LHCN-M2 (cell line): ENCODE results near the gene MARCHF3. TPM values are rescaled to one million over a fixed set of nuclear protein-coding genes. Genes with fewer than 3 reads are reported as not detected.
"Not testable (repeated sequence)": the region's sequence is repeated elsewhere in the genome, so short reads cannot be mapped to it uniquely, and the experiment has no call there.

Experiments
- DNase-seq: peaks from one replicate; pipeline ENCODE4 v3.0.0-alpha.2; 2012; ENCODE audit warnings: low read depth
- polyA plus RNA-seq: library from polyadenylated mRNA; unstranded; fragments of >200 nt; gene quantifications from one replicate; pipeline ENCODE4 v1.2.1, GENCODE V29; 2012; ENCODE audit warnings: missing spikeins
- total RNA-seq: library from RNA; depleted of rRNA; stranded (reverse); fragments of >200 nt; gene quantifications from 2 replicates; pipeline ENCODE4 v1.2.3, GENCODE V29; 2014; rRNA removed

The MARCHF3 gene, protein sequence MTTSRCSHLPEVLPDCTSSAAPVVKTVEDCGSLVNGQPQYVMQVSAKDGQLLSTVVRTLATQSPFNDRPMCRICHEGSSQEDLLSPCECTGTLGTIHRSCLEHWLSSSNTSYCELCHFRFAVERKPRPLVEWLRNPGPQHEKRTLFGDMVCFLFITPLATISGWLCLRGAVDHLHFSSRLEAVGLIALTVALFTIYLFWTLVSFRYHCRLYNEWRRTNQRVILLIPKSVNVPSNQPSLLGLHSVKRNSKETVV
- total RNA-seq = 13.7 and 15.9 TPM in 2 replicates
- 14.6 TPM for polyA plus RNA-seq

DNA sequence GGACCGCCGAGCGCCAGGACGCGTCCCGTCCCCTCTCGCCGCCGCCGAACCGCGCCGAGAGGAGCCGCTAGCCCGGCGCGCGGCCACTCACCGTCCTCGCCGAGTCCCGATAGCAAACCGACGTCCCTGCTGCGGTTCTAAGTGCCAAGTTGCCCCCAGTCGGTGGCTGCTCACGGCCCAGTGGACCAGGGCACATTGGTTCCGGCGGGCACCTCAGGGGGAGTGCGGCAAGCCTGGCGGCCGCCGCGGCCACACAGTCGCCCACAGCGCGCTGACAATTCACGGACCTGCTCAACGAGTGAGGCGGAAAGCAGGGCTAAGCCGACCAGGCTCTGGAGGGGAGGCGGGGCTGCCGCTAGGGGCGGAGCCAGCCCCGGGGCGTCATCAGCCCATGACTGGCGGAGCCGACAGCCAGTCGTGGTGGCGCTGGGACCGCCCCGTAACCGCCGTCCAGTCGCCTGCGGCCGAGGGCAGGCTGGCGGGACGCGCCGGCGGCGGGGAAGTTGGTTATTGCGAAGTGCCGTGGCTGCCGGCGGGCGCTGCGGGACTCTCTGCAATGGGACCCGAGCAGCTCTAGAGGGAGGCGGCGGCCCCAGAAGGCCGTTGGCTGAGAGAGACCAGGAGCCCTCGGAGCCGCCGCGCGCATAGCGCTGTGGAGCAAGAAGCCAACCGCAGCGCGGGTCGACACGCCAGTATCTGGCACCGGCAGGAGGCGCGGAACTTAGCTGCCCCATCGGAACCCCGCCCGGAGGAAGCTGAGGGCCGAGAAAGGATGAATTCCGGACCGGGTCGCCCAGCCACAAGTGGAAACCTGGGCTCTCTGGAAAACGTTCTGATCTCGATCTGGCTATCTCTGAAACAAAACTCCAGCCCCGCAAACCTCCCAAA, at the start of gene MARCHF3:
Gene MARCHF3 (minus strand): TSS at position 300 of the 888 bp plus-strand sequence. CDS start 112,387 bp downstream, outside the sequence.
- DNase-seq = peak; percentile 91

DNA sequence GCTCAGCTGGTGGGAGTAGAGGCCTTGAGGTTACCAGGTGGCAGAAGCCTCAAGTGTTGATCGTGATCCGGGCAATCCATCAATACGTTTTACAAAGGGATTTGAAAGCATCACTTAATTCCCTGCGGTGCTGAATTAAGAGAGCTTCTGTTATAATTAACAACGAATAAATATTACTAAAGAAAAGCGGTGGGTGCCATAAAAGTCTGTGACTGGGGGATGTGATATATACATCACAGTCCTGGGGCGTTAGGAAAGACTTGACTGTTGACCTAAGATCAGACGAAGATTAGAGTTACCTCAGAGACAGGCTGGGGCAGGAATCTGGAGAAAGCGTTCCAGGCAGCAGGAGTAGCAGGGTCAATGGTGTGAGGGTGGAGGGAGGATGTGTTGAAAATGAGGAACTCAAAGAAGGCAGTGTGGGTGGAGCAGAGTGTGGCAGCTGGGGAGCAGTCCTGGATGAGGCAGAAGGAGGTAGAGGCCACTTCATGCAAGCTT, 49.7 kb upstream of the MARCHF3 start:
- no peak for DNase-seq

DNA sequence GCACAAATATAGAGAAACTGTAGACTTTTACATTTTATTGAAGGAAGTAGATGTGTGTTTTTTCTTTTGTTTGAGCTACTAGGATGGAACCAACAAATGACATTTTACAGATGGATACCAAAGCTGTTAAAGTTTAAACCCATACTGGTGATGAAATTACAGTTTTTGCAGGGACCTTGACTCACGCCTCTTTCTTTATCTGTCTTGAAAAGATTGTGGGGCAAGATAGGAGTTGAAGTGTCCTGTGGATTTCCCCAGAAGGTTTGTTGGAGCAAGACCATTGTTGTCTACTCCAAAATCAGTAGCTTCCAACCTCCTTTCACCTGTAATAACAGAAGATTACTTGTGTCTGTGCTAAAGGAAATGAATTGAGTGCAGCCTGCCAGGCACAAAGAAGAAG, 47.0 kb upstream of the MARCHF3 start:
- no peak for DNase-seq

DNA sequence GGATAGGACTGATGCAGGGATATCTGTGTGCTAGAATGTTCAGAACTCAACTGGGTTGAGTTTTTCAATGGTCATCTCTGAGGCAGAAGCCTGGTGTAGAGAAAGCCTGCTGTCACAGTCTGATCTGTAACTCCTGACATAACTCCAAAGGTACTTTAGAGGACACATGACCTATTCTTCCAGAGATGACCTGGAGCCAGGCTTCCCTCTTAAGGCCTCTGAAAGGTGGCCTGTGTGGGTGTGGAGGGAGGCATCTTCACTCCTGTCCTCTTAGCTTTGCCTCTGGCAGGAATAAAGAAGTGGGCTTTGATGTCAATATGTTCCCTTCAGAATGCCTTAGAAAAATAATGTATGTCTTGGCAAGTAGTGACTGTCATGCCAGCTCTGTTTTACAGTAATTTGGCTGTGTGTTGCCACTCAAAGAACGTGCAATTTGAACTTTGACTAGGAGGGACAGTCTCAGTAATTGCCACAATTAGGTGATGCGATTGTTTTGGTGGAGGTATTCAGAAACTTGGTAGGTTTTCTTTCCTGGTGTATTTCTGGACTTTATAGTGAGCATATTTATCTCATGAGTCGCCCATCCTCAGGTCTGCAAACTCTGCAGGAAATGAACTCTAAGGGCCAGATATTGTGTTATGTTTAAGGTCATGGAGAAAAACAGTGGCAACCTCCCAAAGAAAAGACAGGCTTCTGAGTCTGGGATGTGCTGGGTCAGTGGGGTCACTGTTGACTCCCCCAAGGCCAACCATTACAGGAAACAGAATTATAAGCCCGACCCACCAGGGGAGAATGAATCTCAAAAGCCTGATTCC, 46.2 kb upstream of the MARCHF3 start:
- DNase-seq = peak; percentile 57

DNA sequence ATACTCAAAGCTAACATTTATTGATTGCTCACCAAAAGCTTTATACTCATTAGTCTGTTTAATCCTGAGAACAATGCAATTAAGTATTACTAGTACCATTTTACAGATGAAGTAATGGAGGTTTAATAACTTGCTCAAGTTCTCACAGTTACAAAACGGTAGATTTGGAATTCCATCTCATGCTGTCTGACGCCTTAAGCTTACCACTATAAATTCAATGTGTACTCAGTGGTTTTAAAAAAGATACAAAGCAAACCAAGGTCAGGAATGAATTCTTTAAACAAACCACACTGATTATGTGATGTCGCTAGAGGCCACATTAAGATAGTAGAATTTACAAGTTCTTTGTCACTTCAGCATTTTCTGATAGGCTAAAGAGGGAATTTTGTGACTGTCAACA, 44.1 kb upstream of the MARCHF3 start:
- DNase-seq = no peak

DNA sequence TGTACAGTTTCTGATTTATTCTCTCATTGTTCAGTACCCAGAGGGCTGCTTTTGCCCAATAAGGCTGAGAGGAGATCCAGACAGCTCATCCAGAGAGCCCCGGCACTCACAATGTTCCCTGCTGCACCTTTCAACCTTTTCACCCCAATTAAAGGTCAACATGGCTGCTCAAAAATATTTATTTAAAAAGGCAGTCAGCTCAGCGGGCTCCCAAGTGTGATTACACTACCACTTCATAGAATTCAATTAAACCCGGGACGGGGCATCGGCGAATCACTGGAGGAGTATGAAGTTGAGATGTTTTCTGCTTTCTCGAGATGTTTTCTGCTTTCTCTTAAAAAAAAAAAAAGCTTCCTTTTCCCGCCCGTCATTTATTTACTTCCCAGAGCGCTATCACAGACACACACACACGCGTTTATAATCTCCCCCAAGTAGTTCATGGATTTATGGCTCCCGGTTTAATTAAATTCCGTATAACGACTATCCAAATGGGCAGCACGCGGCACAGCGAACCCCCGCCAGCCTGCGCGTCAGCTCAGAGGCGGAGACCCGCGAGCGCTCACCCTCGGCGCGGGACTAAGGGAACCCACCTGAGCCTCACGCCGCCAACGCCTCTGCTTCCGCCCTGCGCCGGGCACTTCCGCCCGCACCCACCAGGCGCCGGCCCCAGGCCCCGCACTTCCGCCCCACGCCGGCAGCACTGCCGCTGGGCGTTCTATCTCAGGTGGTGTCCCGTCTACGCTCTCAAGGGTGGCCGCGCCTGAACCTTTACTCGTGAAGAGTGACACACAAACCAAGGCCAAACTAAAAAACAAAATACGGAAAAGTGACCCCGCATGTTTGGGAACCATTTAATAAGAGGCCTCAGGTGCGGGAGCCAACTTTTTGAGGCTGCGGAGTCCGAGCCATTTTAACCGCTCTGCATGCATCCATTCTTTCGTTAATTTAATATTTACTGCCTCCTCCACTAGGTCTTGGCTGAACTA, 42.8 kb upstream of the MARCHF3 start, which contains the start of gene C5orf63:
Gene C5orf63 (minus strand): TSS at position 642 of the 986 bp plus-strand sequence. CDS start 14,507 bp downstream, outside the sequence.
- peak; percentile 31 for DNase-seq

DNA sequence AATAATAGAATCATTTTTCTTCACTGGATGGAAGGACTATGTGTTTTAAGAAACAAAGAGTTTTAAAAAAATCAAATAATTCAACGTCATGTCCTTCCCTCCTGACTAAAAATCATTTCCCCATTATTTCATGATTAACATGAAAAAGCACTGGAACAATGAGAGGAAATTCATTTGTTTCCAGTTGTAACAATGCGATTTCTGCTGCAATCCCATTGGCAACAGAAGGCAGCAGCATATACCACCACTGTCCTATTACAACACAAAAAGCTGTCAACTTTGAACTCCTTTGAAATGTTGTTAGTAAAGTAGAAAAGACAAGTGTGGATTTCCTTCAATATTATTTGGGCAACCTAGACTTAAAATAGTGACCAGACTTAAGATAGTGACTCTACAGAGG, 39.9 kb upstream of the MARCHF3 start:
- DNase-seq = no peak

DNA sequence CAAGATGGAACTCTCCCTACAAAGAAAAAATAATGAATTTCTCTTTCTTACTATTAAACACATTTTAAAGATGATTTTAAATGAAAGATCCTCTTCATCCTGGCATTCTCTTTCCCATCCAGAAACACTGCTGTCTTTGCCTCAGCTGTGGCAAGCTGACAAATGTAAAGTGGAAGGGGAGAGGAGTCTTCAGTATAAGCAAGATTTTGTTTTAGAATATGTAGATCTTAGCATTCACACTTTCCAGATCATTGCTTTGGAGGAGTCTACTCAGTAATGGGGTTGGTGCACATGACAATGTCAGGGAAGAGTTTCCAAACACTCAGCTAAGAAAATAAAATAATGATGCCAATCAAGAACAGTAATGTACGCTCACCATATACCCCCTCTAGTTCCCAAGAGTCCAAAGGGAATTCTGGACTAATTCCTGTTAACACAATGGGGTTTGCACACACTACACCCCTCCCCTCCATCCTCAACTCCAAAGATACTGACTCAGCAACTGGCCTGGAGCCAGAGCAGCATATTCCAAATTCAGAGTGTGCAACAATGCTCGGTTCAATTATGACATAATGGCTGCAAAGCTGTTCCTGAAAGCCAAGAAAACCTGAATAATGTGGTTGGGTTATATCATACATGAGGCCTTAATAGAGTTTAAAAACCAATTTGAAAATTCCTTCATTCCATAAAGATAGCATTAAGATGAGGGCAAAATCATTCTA, 38.3 kb upstream of the MARCHF3 start:
- DNase-seq = peak; percentile 55

DNA sequence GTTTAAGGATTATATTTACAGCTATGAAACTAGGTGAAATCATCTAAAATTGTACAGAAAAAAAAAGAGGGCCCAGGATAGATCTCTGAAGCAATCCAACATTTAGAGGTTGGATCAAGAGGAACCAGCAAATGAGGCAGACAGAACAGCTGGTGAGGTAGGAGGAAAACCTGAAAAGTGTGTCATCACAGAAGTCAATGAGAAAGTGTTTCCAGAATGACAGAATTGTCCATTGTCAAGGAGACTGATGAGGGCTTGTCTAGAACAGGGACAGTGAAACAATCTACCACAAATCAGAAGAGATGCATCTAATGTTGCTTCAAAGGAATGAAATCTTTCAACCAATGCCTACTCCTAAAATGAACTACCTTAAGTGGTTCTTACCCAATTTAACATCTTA, 36.4 kb upstream of the MARCHF3 start:
- DNase-seq = no peak

DNA sequence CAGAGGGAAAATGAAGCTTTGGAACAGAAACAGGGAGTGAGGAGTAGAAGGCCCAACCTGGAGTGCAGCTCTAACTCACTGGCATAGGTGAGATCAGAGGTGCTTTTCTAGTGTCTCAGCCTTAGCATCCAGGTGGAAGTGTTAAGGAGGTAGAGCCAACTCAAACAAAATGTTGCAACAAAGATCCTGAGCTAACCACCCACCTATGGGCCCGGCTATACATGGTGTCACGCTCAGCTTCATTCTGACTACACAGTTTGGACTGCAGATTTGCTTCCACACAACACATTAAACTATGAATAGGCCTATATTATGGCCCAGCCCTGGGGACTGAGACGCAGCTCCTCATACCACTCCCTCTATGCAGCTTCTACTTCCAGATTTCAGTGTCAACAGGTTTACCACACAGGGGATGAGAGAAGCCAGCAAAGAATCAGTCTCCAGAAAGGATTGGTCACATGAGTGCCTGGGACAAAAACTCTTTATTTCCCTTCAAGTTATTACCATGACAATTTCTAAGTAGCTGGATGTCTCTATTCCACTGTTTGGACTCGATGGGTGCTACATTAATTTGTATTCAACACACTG, 34.0 kb upstream of the MARCHF3 start:
- DNase-seq = no peak

DNA sequence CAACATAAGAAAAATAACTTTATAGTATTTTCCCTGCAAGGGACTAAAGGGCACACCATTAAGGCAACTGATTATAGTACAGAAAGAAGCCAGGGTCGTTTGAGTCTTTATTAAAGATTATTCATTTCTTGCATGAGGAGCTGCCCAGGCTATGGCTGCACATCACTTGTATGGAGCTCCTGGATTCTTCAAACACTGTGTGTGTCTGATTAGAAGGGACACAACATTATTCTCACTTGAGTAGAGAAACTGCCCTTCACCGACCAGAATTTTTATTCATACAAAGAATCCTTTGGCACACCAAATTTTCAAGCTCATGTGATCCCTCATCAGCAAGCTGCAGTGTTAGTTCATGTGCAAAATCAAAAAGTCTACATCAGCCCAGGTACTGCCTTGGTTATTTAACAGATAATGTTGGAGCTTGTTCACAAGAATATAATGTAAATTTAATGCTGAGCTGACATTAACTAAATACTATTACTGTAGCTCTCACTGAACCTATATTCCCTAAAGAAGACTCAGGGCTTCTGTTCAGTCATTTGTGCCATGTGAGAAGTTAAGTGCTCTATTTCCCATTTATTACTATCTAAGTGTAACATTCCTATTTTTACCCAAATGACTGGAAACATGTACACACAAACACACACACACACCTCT, 33.0 kb upstream of the MARCHF3 start:
- no peak for DNase-seq

DNA sequence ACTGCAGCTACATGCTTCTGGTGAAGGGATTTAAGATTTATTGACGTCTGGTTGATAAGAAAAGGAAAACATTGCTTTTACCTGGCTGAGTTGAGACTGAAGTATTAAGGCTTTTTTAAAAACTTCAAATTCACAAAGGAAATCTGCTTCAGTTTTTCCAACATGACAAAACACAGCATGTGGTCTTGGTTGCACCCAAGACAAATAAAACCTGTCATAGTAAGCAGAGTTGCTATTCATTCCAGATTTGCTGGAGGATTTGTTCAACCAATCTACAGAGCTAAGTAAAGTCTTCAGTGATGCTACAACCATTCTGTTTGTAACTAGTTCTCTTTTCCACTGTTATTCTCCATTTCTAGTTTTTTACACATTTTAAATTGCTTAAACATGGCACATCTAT, 31.6 kb upstream of the MARCHF3 start:
- no peak for DNase-seq

DNA sequence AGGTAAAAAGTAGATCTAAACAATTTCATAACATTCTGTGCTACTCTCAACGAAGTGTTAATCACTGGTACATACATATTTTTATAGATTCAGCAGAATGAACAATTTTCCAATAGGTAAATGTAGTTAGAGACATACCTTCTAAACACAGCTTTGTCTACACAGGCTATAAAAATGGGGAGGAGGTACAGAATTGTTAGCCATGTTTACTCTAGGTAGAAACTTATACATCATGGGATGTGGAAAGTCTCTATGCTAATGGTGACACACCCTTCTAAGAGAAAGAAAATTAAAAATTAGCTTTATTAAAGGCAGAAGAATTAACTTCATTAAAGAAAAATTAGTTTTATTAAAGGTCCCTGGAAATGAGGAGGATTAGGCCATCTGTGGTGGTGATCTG, 31.2 kb upstream of the MARCHF3 start:
- no peak for DNase-seq

DNA sequence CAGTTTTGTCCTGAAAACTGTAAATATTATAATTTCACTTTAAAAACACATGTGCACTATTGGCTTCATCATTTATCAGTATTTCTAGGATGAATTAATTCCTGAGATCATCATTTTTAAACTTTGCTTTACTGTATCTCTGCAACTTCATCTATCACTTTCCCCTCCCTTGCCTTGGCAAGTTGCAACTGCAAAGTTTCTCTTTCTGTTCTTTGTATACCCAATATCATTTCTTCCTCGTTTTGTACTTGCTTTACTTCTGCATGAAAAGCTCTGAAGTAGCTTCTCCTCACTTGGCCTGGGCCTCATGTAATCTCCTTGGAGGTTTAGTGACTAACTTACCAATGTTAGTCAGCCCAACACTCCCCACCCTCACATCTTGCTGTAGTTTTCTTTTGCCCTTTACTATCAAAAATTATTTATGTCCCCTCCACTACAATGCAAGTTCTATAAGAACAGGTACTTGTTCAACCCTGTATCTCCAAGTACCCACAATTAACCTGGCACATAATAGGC, 30.2 kb upstream of the MARCHF3 start:
- no peak for DNase-seq

DNA sequence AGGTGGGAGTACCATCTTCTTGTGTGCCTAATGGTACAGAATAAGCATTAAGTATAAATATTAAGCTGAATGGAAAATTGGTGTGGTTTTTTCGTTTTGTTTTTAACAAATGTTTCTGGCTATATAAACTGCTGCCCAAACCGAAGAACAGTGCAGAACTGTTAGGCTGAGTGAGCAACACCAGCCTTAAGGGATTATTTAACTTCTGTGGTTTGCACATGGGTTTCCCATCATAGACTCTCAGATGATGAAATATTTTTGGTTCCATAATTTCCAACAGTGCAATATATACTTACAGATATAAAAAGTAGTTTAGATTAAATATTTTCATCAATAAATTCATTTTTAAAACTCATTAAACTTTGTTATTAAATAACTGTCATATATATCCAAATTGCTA, 26.5 kb upstream of the MARCHF3 start:
- DNase-seq = no peak

DNA sequence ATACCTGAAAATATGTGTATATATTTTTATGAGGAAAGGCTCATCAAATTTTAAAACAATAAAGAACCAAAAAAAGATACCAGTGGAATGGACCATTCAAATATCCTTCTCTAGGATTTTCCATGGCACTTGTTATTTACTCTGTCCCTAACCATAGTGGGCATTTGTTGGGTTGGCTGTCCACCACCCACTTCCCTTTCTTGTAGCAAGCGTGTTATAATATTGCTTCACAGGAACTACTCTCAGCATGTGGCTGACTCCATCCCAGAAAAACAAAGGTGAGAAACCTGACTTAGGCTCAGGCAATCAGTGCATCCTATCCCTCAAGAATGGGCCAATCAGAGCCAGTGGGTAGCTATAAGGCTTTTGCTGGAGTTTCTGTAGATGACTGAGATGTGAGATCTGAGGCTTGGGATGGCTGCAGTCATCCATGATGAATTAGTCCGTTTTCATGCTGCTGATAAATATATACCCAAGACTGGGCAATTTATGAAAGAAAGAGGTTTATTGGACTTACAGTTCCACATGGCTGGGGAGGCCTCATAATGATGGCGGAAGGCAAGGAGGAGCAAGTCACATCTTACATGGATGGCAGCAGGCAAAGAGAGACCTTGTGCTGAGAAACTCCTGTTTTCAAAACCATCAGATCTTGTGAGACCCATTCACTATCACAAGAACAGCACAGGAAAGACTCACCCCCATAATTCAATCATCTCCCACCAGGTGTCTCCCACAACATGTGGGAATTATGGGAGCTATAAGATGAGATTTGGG, 25.7 kb upstream of the MARCHF3 start:
- DNase-seq = no peak

DNA sequence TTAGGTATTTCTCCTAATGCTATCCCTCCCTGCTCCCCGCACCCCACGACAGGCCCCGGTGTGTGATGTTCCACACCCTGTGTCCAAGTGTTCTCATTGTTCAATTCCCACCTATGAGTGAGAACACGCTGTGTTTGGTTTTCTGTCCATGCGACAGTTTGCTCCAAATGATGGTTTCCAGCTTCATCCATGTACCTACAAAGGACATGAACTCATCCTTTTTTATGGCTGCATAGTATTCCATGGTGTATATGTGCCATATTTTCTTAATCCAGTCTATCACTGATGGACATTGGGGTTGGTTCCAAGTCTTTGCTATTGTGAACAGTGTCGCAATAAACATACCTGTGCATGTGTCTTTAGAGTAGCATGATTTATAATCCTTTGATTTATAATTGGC, 23.2 kb upstream of the MARCHF3 start:
- DNase-seq = not testable (repeated sequence)

DNA sequence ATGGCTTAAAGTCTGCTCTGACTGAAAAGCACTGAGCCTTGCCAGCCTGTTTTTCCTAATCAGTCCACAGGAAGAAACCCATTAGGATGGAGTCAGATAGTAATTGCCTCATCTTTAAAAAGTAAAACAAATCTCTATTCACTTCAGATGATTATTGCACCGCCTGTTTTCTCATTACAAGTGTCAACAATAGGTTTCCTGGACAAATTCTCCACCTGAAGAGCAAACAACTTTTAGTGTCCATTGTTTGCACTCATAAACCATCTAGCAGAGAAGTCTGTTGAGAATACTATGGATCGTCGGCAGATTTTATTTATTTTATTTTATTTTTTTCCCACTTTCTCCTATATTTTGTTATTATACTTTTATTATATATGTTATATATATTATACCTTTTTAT, 22.7 kb upstream of the MARCHF3 start:
- DNase-seq = no peak
